IPS-15b (cell line): ENCODE results near the gene HEXD.
"Not testable (repeated sequence)": the region's sequence is repeated elsewhere in the genome, so short reads cannot be mapped to it uniquely, and the experiment has no call there.

Experiments
- H3K27me3 ChIP-seq: one replicate; pipeline ENCODE4 v1.6.1; 2013; ENCODE audit warnings: low read length; ENCODE audit not compliant: control insufficient read depth, insufficient read depth
- H3K36me3 ChIP-seq: one replicate; pipeline ENCODE4 v1.6.1; 2013; ENCODE audit warnings: low read length; ENCODE audit not compliant: control insufficient read depth, insufficient read depth
- H3K4me1 ChIP-seq: one replicate; pipeline ENCODE4 v1.6.1; 2013; ENCODE audit warnings: mild to moderate bottlenecking, low read length; ENCODE audit not compliant: control insufficient read depth, insufficient read depth
- H3K4me3 ChIP-seq: one replicate; pipeline ENCODE4 v1.5.1; 2013; ENCODE audit warnings: low read depth, low read length
- H3K9ac ChIP-seq: one replicate; pipeline ENCODE4 v1.6.1; 2013; ENCODE audit warnings: low read depth, mild to moderate bottlenecking, low read length
- H3K9me3 ChIP-seq: one replicate; pipeline ENCODE4 v1.6.1; 2013; ENCODE audit warnings: mild to moderate bottlenecking, low read length; ENCODE audit not compliant: control insufficient read depth, insufficient read depth

HEXD gene

GRCh38 chr17:82418001-82418986 lies at the start of gene HEXD, which contains the start of gene OGFOD3:
TSS of gene HEXD (plus strand) at chr17:82418347. CDS start at chr17:82419800, 1,453 bp downstream.
TSS of gene OGFOD3 (minus strand) at chr17:82418586. CDS start at chr17:82418485, 101 bp downstream.
- Histone ChIP-seq H3K27me3 (no peaks in the 10 kb centered on the region), H3K9ac (peak within 1 kb of the TSS; percentile 88), H3K9me3 (no peaks in the 10 kb centered on the region), H3K4me1 (no peaks in the 10 kb centered on the region), H3K4me3 (peak within 1 kb of the TSS; percentile 88), H3K36me3 (peaks cover 3% of the 10 kb centered on the region)

GRCh38 chr17:82369211-82369610 lies 48.9 kb upstream of the HEXD start:
- Histone ChIP-seq H3K36me3 (no peaks in the 10 kb centered on the region), H3K9me3 (no peaks in the 10 kb centered on the region), H3K9ac (no peak overlapping the region), H3K4me3 (no peak overlapping the region), H3K4me1 (no peaks in the 10 kb centered on the region), H3K27me3 (peaks cover 23% of the 10 kb centered on the region)

GRCh38 chr17:82370471-82371332 lies 47.4 kb upstream of the HEXD start:
- H3K9me3 ChIP-seq = no peaks in the 10 kb centered on the region
- no peaks in the 10 kb centered on the region for H3K36me3 ChIP-seq
- peak overlapping the region; percentile 30 for H3K4me3 ChIP-seq
- no peak overlapping the region for H3K9ac ChIP-seq
- peaks cover 23% of the 10 kb centered on the region for H3K27me3 ChIP-seq
- no peaks in the 10 kb centered on the region for H3K4me1 ChIP-seq

GRCh38 chr17:82371333-82372248 lies 46.6 kb upstream of the HEXD start, which contains the start of gene UTS2R:
TSS of gene UTS2R (plus strand) at chr17:82371765. CDS start at chr17:82374325, 2,560 bp downstream.
- Histone ChIP-seq H3K4me1 (no peaks in the 10 kb centered on the region), H3K27me3 (peaks cover 23% of the 10 kb centered on the region), H3K9ac (no peak within 1 kb of the TSS), H3K4me3 (peak within 1 kb of the TSS; percentile 30), H3K36me3 (no peaks in the 10 kb centered on the region), H3K9me3 (no peaks in the 10 kb centered on the region)

- Histone ChIP-seq H3K4me1 (no peaks in the 10 kb centered on the region), H3K9me3 (no peaks in the 10 kb centered on the region), H3K36me3 (no peaks in the 10 kb centered on the region), H3K27me3 (peaks cover 23% of the 10 kb centered on the region), H3K9ac (no peak overlapping the region), H3K4me3 (peak overlapping the region; percentile 13)
Observed at GRCh38 chr17:82372249-82373071, 45.7 kb upstream of the HEXD start.

- H3K9ac ChIP-seq, H3K4me1 ChIP-seq, H3K9me3 ChIP-seq, H3K36me3 ChIP-seq, H3K4me3 ChIP-seq: not testable (repeated sequence)
- H3K27me3 ChIP-seq = peaks cover 23% of the 10 kb centered on the region
Observed at GRCh38 chr17:82373072-82373452, 45.1 kb upstream of the HEXD start.

- H3K9me3 ChIP-seq = no peaks in the 10 kb centered on the region
- H3K27me3 ChIP-seq = peaks cover 23% of the 10 kb centered on the region
Observed at GRCh38 chr17:82373731-82374625, 44.2 kb upstream of the HEXD start.

DNA sequence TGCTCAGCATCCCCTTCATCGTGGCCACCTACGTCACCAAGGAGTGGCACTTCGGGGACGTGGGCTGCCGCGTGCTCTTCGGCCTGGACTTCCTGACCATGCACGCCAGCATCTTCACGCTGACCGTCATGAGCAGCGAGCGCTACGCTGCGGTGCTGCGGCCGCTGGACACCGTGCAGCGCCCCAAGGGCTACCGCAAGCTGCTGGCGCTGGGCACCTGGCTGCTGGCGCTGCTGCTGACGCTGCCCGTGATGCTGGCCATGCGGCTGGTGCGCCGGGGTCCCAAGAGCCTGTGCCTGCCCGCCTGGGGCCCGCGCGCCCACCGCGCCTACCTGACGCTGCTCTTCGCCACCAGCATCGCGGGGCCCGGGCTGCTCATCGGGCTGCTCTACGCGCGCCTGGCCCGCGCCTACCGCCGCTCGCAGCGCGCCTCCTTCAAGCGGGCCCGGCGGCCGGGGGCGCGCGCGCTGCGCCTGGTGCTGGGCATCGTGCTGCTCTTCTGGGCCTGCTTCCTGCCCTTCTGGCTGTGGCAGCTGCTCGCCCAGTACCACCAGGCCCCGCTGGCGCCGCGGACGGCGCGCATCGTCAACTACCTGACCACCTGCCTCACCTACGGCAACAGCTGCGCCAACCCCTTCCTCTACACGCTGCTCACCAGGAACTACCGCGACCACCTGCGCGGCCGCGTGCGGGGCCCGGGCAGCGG lies 43.4 kb upstream of the HEXD start:
- no peak overlapping the region for H3K4me3 ChIP-seq
- no peaks in the 10 kb centered on the region for H3K9me3 ChIP-seq
- H3K4me1 ChIP-seq = no peaks in the 10 kb centered on the region
- no peak overlapping the region for H3K9ac ChIP-seq
- no peaks in the 10 kb centered on the region for H3K36me3 ChIP-seq
- H3K27me3 ChIP-seq = peaks cover 20% of the 10 kb centered on the region

More at GRCh38 chr17:82373731-82374625, 44.2 kb upstream of the HEXD start:
- Histone ChIP-seq H3K9ac (no peak overlapping the region), H3K4me1 (no peaks in the 10 kb centered on the region), H3K36me3 (no peaks in the 10 kb centered on the region), H3K4me3 (no peak overlapping the region)

DNA sequence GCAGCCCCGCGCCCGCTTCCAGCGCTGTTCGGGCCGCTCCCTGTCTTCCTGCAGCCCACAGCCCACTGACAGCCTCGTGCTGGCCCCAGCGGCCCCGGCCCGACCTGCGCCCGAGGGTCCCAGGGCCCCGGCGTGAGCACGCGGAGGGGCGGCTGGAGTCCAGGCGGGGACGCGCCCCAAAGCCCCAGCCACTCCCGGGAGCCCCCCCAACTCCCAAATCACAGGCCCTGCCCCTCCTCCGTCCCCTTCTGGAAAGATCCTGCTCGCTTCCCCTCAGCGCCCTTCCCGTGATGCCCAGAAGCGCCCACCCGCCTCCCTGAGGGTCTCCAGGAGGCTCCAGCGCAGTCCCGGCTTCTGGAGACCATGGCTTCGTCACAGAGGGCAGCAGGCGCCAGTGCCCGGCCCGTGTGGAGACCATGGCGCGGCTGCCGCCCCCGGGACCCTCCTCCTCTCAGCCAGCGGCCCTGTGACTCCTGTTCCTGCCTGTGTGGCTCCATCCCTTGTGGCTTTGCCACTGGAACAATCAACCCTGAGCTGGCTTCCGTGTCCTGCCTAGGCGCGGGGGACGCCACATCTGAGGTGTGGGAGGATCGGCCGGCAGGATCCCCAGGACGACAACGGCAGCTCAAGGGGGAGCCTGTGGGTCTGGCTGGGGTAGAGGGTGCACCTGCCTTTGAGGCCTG lies 42.6 kb upstream of the HEXD start:
- Histone ChIP-seq H3K4me3 (no peak overlapping the region), H3K9me3 (no peaks in the 10 kb centered on the region), H3K9ac (no peak overlapping the region), H3K36me3 (no peaks in the 10 kb centered on the region), H3K4me1 (no peaks in the 10 kb centered on the region), H3K27me3 (peaks cover 17% of the 10 kb centered on the region)
